Measurements from ENCODE around the gene SORCS2.

Gene SORCS2

DNA sequence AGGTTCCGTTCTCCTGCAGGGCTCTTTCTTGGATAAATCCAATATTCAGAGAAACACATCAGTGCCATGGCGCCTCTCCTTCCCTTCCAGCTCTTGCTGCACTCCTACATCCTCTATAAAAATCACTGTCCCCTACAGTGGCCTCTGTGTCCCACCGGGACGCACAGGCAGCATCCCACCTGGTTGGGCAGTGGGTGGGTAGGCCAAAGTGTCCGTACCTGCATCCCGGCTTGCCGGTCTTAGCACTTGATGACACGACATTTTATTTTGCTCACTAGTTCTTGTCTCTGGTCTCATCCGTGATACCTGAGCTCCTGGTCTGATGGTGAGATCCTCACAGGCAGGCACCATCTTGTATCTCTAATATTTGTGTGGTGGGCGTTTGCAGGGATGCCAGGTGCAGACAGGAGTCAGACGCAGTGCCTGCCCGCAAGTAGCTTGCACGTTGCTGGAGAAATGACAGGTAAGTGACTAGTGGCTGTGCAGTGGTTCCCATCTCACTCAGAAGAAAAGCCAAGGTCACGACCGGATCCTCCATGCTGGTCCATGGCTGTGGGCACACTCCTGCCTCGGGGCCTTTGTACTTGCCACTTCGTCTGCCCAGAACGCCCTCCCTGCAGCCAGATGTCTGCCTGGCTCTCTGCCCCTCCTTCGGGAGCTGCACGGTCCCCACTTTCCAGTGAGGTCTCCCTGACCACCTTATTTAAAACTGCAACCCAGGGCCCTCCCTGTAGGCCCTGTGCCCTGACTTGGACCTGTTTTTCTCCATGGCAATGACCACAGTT is 109.7 kb downstream of the SORCS2 start:
- DNase-seq, result no peak

DNA sequence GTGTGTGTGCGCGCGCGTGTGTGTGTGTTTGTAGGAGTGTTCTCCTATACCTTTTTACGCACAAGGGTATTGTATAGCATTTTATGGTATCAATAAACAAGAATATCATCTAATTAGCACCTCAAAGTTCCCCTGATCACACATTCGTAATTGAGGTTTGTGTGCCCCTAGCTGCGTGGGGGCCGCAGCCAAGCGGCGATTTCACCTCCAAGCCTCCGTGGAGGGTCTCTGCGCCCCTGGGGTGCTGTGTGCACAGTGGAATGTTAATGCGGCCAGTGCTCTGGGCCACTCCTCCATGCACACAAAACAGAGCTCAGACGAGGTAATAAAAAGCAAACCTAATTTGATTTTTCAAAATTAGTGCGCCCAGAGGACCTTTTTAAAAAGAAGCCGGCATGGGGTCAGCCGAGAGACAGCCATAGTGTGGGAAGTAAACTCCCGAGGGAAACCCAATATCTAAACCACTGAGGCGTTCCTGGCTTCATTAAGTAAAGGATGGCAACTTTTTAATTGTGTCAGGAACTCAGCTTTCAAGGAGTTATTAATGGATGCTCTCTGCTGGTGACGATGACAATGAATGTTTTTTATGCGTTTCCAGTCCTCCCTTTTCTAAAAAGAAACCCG is 110.6 kb downstream of the SORCS2 start:
- no peak for DNase-seq

DNA sequence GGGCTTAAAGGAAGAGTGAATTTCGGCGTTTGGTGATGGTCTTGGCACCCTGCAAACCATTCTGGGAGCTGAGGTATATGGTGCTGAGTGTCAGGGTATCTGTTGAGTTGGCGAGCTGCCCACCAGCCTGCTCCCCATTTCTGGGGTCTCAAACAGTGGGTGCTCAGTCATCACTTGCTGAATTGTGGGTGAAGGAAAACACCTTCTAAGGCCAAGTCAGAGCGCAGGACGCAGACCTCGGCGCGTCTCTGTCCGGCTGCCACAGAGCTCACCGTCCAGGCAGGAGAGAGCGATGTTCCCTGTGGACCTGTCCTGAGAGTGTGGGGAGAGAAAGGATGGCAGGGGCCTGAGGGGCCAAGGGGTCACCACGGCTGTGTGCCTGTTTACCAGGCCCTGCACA is 111.2 kb downstream of the SORCS2 start:
- no peak for DNase-seq

DNA sequence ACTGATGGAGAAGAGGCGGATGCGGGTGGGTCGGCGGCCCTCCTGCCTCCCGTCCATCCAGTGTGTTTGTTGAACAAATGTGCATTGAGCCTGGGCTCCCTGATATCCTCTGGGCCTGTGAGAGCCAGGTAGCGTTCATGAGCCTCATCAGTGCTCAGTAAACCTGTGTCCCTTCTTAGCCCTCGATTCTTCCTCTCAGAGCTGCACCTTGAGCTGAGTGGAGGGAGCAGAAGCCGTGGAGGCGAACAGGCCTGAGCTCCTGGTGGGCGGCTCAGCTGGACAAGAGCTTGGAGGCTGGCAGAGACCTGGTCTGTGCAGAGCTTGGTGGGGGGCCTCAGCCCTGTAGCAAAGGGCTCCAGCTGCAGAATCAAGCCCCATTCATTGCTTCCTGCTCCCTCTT is 112.1 kb downstream of the SORCS2 start:
- no peak for DNase-seq

DNA sequence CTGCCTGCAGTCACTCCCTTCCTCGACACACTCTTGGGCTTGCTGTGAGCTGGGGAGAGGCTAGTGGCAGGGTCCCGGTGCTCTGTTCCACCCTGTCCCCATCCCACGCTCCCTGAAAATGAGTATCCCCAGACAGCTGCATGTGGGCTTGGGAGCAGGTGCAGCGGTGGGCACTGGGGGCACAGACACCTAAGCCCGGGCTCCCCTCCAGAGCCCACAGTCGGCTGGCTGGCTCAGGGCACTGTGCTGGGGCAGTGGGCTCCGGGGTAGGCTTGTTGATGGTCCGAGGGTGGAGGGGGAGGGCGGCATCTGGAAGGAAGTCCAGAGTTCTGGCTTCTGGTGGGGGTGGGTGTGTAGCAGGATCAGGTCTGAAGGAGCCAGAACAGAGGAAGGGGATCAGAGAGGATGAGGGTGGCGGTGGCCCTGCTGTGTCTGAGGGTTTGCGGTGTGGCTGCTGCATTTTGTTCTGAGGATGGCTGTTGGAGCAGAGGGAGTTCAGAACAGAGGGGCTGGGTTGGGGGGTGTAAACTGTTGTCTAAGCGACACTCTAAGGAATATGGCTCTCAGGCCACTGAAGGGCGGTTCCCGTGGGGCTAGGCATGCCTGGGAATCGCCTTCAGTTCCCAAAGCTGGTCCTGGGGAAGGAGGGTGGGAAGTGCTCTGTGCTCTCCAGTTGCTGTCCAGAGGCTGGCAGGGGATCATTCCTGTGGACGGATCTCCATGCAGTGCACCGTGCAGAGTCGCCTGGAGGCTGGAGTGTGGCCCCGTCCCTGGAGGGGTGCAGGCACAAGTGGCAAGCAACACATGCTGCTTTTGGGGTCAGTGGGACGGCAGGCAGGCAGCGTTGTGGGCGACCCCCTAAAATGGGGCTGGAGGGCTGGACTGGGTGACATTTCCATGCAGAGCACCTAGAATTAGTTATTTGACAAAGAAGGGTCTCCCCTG is 114.0 kb downstream of the SORCS2 start:
- DNase-seq, result no peak

DNA sequence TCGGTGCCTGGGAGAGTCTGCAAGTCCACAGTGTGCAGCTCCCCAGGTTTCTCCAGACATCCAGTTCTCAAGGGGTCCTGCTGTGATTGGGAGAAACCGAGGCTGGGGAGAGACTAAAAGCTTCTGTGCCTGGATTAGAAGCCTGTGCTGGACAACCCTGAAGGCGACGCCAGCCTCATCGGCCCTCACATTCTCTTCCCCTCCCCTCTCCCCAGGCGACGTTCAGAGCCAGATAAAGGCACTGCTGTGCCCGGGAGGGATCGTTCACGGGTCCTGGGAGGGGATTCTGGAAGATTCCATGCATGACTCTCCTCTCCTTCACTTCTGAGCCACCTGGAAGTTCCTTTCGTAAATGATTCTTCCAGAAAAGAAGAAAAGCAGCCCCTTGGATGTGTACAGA is 114.6 kb downstream of the SORCS2 start:
- DNase-seq, result peak in 1 of 51 donors; percentile 21

DNA sequence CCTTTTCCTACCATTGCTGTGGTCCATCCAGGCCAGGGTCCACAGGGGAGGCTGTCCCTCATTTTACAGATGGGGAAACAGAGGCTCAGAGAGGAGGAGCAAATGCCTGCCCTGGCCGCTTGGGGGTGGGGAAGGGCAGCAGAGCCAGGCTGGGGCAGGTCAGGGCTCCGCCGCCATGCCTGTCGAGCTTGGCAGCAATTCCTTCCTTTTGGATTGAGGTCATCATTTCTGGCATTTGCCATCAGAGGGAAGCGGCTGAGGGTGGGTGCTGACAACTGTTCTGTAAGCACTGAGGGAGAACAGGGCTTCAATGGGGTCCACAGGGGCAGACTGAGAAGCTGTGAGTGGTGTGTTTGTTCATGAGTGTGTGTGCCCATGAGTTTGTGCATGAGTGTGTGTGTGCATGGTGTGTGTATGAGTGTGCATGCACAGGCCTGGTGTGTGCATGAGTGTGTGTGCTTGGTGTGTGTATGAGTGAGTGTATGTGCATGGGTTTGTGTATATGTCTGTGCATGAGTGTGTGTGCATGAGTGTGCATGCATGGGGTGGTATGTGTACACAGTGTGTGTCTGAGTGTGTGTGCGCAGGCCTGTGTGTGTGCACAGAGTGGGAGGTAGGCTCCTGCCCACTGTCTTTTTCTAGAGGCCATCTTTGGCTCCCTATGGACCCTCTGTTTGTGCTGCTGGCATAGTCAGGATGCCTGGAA is 115.2 kb downstream of the SORCS2 start:
- DNase-seq, result peak in 5 of 51 donors; percentile 13 to 41 (median 30)

DNA sequence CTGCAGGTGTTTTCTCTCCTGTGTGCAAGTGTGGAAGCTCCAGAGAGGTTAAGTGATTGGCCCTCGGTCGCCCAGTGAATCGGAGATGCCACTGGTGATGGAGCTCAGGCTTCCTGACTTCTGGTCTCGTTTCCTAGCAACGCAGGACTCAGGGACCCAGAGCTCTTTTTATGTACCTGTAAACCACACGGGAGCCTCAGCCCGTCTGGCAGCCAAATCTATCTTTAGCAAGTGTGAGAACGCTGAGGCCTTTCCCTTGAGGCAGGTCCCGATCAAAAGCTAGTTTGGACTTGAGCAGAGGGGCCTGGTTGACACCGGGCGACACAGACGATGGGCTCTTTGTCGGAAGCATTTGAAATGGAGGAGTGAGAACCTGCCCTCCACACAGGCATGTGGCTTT is 116.8 kb downstream of the SORCS2 start:
- DNase-seq, result peak in 2 of 51 donors; percentile 27 to 34

DNA sequence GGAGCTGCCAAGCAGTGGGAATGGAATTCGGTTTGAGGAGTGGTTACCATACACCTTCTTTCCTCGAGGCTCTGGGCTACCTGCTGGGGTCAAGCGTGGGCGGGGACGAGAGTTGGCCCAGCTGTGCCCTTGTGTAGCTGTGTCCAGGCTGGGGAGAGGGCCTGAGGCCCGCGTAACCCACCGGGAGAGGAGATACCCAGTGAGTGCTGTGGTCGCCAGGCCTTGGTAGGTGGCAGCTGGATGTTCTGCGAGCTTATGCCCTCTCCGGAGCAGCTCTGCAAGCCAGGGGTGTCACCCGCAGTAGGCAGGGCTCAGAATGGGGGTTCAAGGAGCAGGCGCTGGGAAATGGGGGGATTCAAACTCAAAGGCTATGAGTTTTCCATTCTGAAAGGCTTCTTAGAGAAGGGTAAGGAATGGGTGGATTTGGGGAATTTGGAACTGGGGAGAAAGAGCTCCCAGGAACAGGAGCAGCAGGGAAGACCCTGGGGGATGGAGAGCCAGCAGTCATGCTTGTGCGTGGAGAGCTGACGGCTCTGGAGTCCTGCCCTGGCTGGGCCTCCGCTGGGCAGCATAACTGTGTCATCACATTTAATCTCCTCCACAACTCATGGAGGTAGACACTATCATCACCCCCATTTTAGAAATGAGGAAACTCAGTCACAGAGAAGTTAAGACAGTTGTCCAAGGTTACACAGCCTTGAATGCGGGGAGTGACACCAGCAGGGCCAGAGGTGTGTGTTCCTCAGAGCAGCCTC is 117.5 kb downstream of the SORCS2 start:
- DNase-seq, result no peak

DNA sequence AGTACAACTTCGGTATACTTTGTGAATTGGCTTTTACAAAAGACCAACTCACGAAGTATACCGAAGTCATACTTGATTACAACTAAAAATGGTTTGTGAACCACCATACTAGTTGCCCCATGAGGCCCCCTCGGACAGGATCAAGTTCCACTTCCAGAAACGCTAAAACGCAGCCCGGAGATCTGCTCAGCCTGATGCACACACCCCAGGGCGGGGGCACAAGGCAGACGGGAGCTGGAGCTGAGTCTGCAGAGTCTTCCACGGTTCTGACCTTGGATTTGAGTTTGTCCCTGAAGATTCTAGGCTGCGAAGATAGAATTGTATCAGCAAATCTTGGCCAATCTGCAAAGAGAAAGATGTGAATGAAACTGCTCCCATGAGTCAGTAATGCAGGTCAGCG is 118.1 kb downstream of the SORCS2 start:
- no peak for DNase-seq

DNA sequence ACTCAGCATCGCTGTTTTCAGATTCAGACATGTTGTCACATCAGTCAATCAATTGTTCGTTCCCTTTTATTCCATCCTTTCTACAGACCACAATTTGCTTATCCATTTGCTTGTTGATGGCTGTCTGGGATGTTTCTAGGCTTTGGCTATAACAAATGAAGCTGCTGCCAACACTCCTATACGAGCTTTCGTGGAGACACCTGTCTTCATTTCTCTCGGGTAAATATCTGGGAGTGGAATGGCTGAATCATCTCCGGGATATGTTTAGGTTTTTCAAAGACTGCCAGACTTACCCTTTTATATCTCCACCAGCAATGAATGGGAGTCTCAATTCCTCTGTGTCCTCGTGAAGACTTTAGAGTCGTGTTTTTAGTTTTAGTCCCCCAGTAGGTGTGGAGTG is 118.9 kb downstream of the SORCS2 start:
- no peak for DNase-seq

DNA sequence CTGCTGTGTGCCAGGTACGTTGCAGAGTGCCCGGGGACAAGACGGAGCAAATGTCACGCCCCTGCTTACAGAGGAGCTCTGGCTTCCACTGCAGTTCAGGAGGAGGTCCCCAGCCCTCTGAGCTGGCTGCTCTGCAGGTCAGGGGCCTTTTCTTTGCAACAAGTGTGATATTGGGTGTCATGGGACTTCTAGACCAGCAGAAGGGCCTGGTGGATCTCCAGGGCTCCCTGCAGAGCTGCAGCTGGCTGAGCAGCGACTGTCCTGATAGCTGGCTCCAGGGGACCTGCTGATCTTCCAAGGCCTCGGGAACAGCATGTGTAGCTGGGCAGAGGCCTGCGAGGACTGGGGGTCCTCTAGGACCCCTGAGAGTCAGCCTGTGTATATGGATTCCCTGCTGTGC is 120.4 kb downstream of the SORCS2 start:
- DNase-seq, result peak in 1 of 51 donors; percentile 61

DNA sequence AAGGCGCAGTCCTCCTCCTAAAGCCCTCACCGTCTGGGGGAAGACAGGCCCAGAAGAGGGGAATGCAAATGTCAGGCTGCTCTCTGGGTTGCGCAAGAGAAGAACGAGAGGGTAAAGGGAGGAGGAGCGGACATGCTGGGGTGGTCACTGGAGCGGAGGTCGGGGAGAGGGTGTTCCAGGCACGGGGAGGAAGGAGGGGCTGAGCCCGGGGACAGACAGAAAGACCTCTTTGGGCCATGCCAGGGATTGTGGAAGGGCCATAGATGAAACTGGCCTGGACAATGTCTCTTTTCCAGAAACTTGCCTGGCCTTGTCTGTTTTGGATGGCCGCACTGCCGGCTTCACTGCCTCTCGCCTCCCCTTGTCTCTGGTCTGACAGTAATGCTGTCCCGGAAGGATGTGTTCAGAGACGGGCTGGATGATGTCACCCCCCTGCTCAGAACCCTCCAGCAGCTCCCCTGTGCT is 121.0 kb downstream of the SORCS2 start:
- DNase-seq, result peak in 30 of 51 donors; percentile 37 to 93 (median 69)

DNA sequence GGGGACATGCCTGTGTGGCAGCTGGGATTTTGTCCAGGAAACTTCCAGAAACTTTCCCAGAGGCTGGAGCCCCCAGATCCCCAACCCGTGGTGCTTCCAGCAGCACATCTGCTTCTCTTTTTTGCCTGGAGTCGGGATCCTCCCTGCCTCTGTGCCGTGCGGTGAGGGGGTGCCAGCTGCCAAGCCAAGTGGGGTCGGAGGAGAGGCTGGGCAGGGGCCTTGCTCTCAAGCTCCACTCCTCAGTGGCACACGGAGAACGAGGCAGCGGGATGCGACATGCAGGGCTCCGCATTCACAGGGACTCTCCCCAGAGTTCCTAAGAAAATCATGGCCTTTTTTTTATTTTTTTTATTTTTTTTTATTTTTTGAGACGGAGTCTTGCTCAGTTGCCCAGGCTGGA is 121.7 kb downstream of the SORCS2 start:
- DNase-seq, result no peak

DNA sequence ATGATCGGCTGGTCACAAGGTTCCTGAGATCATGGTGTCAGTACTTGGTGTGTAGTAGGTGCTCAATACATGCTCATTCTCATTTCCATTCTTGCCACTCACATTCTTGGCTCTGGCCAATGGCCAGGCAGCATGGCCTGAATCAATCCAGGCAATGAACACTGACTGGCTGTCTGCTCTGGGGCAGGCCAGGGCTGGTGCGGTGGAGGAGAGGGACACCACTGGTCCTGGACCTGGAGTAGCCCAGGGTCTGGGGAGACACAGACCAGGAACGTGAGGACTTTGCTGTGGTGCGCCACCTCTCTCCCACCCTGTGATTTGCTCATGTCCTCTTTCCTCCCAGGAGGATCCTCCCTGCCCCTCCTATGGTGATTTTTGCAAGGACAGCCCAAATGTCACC is 122.9 kb downstream of the SORCS2 start:
- DNase-seq, result no peak

DNA sequence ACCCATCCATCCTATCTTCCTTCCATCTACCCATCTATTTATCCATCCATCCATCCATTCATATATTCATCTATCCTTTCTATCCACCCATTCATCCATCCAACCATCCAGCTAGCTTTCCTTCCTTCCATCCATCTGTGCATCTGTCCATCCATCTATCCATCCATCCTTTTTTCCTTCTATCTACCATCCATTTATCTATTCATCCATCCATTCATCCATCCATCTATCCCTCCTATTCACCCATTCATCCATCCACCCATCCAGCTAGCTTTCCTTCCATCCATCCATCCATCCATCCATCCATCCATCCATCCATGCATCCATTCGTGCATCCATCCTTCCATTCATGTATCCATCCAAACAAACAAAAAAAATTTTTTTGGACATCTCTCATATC is 123.6 kb downstream of the SORCS2 start:
- no peak for DNase-seq

DNA sequence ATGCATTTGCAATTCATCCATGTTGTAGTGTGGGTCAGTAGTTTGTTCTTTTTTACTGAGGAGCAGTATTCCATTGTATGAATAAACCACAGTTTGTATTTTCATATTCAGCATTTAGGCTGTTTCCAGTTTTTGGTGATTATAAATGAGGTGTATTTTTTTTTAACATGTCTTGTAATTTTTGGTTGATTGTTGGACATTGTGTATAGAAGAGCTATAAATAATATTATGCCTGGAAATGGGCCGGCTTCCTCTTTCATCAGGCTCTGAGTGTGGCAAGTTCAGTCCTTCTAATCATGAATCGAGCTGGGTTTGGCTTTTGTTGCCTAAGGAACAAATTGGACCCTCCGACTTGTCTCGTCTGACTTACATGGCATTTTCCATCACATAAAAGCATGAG is 126.7 kb downstream of the SORCS2 start:
- DNase-seq, result no peak

DNA sequence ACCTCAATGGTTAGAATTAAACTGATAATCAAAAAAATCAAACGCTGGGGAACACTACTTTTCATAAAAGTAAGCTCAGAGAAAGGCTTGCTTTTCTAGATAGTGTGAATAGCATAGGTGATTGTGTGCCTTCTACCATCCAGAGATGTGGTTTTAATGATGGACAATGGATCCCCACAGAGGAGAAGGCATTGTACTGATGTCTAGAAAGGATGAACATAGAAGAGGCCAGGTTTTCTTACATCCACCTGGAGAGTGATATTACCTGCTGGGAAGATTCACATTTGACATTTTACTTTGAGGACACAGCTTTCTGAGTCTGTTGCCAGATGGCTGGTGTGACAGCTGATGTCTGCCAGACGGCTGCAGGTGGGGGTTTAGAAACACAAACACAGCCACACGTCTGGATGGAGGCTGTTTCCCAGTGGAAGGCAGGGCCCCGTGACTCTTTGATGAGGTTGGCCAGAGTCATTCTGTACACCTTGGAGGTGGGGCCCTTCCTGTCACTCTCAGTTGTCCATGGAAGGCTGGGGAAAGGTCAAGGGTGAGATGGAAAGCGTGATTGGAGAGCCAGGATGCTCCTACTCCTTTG is 128.0 kb downstream of the SORCS2 start:
- DNase-seq, result no peak

DNA sequence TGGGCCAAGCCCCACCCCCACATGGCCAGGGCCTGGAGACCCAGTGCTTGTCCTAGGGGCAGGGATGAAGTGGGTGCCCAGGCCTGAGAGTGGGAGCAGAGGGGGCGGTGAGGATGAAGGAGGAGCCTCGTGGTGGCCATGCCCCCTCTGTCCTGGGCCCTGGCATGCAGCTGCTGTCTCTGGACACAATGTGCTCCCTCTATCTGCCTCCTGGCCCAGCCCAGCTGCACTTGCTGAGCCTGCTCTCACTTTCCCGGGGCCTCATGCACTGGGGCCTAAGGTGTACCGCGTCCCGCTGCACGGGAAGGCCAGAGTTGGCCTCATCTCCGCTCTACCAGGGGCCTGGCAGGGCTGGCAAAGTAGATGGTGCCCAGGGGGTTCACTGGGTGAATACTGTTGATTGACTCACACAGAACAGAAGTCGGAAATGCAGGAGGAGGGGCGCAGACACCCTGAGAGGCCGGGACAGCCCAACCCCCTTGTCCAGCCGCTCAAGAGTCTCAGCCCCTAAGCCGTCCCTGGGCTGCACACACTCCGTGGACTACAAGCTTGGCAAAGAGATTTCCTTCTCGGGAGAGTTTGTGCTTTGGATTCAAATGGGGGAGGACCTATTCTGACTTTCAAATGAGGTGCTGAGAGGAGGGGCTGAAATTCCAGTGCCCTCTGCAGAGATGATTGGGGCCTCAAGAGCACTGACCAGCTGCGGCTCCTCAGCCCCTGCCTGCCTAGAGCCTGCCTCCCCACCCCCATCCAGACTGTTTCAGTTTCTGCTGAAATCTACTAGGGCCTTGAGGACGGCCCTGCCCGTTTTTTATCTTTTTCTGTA is 130.0 kb downstream of the SORCS2 start:
- DNase-seq, result peak in 25 of 51 donors; percentile 20 to 85 (median 61)

All from hypothalamus (tissue), 51 donors.